GM10266 (cell line): Measurements from ENCODE around the gene SFT2D3.

Source experiments
- DNase-seq: peaks from one replicate; pipeline ENCODE4 v3.0.0; 2012; ENCODE audit errors: extremely low spot score
- TF ChIP-seq, protein P1 (sequence below): IDR thresholded peaks from 2 replicates; pipeline ENCODE4 v1.5.1; 2012; ENCODE audit warnings: mild to moderate bottlenecking, low read depth; ENCODE audit not compliant: control insufficient read depth, insufficient read depth; ENCODE audit errors: missing control alignments

The SFT2D3 gene

DNA sequence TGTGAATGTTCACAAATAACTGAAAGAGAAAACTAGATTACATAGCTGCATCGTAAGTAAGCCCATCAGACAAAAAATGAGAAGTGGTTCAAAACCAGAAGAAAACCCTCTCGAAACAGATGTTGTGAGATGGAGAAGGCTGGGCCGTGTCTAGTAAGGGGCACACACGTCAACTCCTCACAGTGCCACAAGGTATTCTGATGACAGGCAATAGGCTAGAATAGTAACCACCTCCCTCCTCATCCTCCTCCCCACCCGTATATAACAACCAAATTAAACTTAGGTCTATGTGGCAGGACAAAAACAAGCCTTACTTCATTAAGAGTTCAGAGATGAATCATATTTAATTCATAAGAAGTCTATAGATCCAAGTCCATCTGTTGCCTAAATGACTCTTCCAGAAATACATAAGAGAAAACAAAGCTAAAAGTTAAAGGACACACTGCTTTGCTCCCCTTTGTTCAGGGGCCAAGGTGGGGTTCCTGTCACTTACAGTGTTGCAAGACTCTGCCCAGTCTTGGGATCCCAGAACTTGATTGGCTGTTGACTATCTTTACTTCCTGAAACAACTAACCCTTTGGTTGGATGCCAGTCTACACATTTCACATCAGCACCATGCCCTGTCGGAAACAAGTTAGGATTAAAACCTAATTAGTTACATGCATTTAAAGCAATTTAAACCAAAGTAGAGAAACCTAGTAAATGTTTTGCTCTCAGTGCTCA, 25.0 kb downstream of the SFT2D3 start:
- TF ChIP-seq, protein P1, sequence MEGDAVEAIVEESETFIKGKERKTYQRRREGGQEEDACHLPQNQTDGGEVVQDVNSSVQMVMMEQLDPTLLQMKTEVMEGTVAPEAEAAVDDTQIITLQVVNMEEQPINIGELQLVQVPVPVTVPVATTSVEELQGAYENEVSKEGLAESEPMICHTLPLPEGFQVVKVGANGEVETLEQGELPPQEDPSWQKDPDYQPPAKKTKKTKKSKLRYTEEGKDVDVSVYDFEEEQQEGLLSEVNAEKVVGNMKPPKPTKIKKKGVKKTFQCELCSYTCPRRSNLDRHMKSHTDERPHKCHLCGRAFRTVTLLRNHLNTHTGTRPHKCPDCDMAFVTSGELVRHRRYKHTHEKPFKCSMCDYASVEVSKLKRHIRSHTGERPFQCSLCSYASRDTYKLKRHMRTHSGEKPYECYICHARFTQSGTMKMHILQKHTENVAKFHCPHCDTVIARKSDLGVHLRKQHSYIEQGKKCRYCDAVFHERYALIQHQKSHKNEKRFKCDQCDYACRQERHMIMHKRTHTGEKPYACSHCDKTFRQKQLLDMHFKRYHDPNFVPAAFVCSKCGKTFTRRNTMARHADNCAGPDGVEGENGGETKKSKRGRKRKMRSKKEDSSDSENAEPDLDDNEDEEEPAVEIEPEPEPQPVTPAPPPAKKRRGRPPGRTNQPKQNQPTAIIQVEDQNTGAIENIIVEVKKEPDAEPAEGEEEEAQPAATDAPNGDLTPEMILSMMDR: no peak
- no peak for DNase-seq

DNA sequence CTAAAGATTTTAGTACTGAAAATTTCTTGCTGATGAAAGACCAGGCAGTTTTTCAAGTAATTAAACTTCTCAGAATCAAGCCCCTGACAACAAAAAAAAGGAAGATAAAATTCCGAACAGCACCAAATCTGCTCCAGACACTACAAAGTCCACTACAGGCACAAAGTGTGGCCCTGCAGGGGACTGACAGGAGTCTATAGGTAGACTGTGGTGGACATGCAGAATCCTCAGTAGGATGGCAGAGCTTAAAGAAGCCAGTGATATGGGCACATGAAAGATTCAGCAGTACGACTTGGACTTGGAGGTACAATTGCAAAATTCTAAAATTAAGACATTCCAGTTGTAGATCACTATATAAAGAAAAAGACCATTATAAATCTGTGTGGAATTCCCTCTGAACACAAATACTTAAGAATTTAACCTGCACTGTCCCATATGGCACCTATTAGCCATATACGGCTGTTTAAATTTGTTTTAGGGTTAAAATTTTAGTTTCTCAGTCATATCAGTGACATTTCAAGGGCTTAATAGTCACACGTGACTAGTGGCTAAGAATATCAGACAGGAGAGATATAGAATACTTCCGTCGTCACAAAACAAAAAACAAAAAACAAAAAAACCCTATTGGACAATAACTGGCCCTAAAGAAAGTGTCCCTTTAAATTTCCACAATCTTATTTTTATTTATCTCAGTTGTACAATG, 32.0 kb downstream of the SFT2D3 start:
- no peak for DNase-seq
- TF ChIP-seq, protein P1: no peak

DNA sequence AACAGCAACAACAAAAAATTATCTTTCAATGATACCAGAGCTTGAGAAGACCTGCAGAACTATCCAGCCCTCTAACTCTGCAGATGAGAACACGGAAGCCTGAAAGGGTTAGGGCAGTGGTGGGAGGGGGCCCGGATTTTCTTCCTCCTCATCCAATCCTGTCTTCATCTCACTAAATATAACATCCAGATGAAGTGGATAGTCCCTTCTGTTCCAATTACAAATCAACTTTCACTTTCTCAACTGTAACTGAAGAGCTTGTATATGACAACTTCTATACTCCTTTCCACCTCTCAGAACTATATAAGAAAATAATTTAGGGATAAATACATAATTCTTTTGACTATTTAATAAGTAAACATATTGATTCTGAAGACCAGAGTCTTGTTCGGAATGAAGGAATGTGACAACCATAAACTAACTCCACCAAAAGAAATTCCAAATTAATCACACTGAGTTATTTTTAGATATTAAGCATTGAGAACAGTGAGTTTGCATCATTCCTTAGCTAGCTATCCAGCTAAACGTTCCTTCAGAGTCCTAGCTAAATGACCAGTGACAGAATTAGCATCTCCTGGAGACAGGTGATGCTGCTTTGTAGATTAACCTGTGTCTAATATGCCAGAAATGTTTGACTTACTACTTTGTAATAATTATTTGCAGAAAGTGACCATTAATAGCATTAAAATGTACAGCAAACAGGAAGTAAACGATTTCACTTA, 32.7 kb downstream of the SFT2D3 start:
- DNase-seq: no peak

DNA sequence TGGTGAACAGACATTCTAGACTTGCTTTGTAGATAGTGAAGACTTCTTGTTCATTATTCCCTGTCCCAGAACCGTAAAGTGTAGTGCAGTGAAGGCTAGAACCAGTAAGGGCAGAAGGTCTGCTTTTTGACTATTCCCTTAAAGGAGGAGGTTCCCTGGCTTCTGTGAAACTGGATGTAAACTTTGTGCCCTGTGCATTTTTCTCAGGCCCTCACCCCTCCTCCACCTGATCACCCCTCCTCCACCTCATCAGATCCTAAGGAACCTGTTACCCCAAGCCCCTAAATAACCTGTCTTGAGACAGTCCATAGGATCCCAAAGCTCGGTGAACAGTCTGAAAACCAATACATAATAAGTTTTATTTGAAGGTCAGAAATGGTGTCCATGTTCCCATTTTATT, 33.7 kb downstream of the SFT2D3 start:
- DNase-seq: no peak
- TF ChIP-seq, protein P1: no peak

More for the DNA sequence above, 32.7 kb downstream of the SFT2D3 start:
- TF ChIP-seq, protein P1: no peak

DNA sequence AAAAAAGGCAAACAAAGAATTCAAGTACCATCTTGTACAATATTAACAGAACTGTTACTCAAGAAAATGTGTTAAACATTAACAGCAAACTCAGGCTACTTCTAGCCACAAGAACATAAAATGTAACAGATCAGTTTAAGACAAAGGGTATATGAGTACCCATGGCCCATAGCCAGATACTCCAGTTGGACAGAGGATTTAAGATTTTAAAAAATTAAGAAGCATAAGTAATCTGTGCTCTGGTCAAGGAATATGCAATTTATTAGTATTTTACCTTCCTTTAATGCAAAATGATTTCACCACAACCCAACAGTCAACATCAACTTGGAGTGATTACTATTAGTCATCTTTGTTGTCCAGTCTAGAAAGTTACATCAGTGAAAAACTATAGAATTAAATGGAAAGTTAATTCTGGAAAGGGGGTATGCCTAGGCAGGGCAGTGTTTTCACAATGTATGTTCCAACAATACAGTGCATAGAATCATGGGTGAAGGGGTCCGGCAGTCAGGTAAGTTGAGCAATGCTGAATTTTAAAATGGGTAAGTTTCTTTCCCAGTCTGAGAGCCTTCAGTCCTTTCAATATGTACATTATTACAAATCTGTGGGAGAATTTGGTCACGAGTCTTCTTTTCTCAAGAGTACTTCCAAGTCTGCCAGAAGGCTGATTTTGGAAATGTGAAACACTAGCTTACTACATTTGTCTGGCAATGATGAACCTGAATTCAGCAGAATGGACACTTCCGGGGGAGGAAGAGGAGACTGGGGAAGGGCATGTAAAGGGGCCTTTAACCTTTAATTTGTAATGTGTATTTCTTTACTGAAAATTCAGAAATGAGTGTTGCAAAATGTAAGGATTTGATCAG, 34.5 kb downstream of the SFT2D3 start:
- DNase-seq: no peak
- TF ChIP-seq, protein P1: no peak

DNA sequence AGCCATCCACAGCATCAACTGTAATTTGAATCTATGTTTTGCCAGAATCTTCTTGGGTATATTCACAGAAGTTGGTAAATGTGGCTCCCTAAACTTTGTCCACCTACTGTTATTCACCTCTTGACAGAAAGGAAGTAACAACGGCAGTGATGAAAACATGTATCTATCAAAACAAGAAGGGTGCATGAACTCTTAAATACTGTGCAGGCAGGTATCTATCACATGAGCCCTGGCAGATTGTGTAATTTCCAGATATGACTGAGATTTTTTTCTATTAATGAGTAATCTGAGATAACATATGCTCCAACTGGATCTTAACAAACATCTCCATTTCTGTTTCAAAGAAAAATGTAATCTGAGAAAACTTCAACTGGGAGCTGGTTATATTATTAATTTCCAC, 36.6 kb downstream of the SFT2D3 start:
- no peak for DNase-seq
- TF ChIP-seq, protein P1: no peak
